Measurements from ENCODE around the gene C2orf78.
"Not testable (repeated sequence)": the region's sequence is repeated elsewhere in the genome, so short reads cannot be mapped to it uniquely, and the experiment has no call there.

The C2orf78 gene

DNA sequence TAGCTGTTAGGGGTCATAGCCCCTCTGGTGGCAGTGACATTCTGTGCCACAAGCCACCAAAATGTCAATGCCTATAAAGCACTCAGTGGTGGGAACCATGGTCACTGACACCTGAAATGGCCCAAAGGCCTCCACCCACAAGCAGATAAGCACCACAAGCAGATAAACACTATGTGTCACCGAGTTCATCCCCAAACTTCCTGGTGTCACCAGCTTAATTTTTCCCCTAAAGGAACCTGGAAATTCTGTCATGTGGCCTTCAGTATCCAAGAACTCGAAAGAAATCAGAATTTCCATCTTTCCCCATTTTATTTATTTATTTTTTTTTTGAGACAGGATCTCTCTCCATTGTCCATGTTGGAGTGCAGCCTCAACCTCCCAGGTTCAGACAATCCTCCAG, 43.2 kb upstream of the C2orf78 start:
- TF ChIP-seq, protein P1, sequence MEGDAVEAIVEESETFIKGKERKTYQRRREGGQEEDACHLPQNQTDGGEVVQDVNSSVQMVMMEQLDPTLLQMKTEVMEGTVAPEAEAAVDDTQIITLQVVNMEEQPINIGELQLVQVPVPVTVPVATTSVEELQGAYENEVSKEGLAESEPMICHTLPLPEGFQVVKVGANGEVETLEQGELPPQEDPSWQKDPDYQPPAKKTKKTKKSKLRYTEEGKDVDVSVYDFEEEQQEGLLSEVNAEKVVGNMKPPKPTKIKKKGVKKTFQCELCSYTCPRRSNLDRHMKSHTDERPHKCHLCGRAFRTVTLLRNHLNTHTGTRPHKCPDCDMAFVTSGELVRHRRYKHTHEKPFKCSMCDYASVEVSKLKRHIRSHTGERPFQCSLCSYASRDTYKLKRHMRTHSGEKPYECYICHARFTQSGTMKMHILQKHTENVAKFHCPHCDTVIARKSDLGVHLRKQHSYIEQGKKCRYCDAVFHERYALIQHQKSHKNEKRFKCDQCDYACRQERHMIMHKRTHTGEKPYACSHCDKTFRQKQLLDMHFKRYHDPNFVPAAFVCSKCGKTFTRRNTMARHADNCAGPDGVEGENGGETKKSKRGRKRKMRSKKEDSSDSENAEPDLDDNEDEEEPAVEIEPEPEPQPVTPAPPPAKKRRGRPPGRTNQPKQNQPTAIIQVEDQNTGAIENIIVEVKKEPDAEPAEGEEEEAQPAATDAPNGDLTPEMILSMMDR (IDR thresholded peaks at IDR 0.05) = no peak
- Histone ChIP-seq H3K79me2 (no peaks in the 10 kb centered on the region), H3K4me1 (no peaks in the 10 kb centered on the region), H3K4me2 (ENCODE audit: low read length) (no peak overlapping the region), H3K36me3 (ENCODE audit: control insufficient read depth, insufficient read depth, low read length) (no peaks in the 10 kb centered on the region), H3K9me3 (ENCODE audit: control insufficient read depth, low read length) (no peaks in the 10 kb centered on the region), H3K27ac (no peak overlapping the region), H3K27me3 (ENCODE audit: control insufficient read depth, insufficient read depth, low read length) (no peaks in the 10 kb centered on the region), H3K9ac (no peak overlapping the region), H2AFZ (no peak overlapping the region), H3K4me3 (ENCODE audit: low read depth, low read length) (no peak overlapping the region)

DNA sequence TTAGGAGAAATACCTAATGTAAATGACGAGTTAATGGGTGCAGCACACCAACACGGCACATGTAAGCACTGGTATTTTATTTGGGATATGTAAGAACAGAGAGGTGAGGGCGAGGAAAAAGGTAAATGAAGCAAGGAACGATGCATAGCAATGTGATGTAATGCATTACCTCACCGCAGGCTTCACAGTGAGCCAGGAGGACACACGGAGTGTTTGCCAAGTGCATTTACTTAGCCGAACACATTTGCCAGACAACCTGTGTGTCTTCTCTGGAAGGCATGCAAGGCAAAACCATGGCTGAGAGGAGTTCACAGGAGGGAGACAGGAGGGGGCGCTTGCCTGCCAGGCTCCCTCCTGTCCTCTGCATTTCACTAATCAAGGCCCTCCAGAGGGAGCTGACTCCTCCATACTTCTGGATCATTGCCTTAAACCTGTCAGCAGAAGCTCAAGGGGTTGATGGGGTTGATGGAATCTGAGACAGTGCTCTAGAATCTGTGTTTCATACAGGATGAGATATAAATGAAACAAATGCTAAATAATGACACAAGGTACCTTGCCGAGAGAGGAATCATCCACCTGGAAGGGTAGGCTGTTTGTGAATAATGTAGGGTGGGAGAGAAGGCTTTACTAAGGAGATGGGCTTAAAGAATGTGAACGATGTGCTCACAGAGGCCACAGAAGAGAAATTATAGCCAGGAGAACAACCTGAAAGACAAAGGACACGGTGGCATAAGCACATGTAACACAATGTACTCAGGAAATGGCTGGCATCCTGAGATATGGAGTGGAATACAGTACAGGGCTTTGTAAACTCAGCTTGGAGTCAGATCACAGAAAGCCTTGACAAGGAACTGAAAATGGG, 37.7 kb upstream of the C2orf78 start:
- TF ChIP-seq, protein P1 (IDR thresholded peaks at IDR 0.05) = no peak
- Histone ChIP-seq H3K27ac (no peak overlapping the region), H3K36me3 (ENCODE audit: control insufficient read depth, insufficient read depth, low read length) (no peaks in the 10 kb centered on the region)

DNA sequence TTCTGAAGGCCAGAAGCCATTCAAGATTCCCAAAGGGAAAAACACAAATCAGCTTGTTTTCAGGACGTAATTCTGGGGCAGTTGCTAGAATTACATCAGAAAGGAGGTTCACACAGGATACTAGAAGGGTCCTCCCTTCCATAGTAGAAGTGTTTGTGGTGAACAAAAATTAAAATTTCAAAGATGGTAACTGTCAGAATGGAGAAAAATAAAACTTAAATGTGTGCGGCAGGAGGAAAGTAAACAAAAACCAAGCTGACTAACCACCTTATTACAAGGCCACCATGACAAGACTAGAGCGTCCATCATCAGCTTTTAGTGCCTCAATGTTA, 37.1 kb upstream of the C2orf78 start:
- no peak overlapping the region for H3K27ac ChIP-seq
- no peak overlapping the region for H2AFZ ChIP-seq
- H3K79me2 ChIP-seq = no peaks in the 10 kb centered on the region
- H3K4me1 ChIP-seq = no peaks in the 10 kb centered on the region
- no peak overlapping the region for H3K4me2 ChIP-seq (ENCODE audit: low read length)
- H3K27me3 ChIP-seq (ENCODE audit: control insufficient read depth, insufficient read depth, low read length) = no peaks in the 10 kb centered on the region
- H3K9me3 ChIP-seq (ENCODE audit: control insufficient read depth, low read length) = no peaks in the 10 kb centered on the region
- TF ChIP-seq, protein P1 (IDR thresholded peaks at IDR 0.05) = no peak
- H3K4me3 ChIP-seq (ENCODE audit: low read depth, low read length) = no peak overlapping the region
- no peak overlapping the region for H3K9ac ChIP-seq
- no peaks in the 10 kb centered on the region for H3K36me3 ChIP-seq (ENCODE audit: control insufficient read depth, insufficient read depth, low read length)

More for the DNA sequence above, 37.7 kb upstream of the C2orf78 start:
- Histone ChIP-seq H3K9ac (no peak overlapping the region), H3K4me2 (ENCODE audit: low read length) (no peak overlapping the region), H3K27me3 (ENCODE audit: control insufficient read depth, insufficient read depth, low read length) (no peaks in the 10 kb centered on the region), H3K79me2 (no peaks in the 10 kb centered on the region), H3K4me1 (no peaks in the 10 kb centered on the region), H3K9me3 (ENCODE audit: control insufficient read depth, low read length) (no peaks in the 10 kb centered on the region), H2AFZ (no peak overlapping the region), H3K4me3 (ENCODE audit: low read depth, low read length) (no peak overlapping the region)

DNA sequence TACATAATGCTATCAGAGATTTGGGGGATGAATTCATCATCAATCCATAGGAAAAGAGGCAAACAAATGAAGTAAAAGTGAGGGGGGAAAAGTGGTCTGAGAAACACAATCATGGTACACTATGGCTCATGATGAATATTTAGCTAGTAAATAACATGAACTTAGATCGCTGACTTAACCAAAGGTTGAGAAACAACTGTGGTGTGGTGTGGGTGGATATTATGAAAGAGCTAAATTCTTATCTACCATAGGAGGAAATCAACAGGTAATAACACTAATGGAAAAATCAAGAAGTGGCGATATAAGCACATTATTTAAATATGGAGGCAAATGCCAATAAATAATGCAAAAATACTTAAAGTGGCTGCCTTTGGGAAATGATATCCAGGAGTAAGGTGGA, 34.7 kb upstream of the C2orf78 start:
- Histone ChIP-seq H3K27ac (no peak overlapping the region), H3K4me2 (ENCODE audit: low read length) (no peak overlapping the region), H3K4me1 (no peaks in the 10 kb centered on the region), H3K27me3 (ENCODE audit: control insufficient read depth, insufficient read depth, low read length) (no peaks in the 10 kb centered on the region), H3K36me3 (ENCODE audit: control insufficient read depth, insufficient read depth, low read length) (no peaks in the 10 kb centered on the region), H3K9ac (no peak overlapping the region), H3K9me3 (ENCODE audit: control insufficient read depth, low read length) (no peaks in the 10 kb centered on the region), H2AFZ (no peak overlapping the region), H3K79me2 (no peaks in the 10 kb centered on the region), H3K4me3 (ENCODE audit: low read depth, low read length) (no peak overlapping the region)
- TF ChIP-seq, protein P1 (IDR thresholded peaks at IDR 0.05) = no peak

DNA sequence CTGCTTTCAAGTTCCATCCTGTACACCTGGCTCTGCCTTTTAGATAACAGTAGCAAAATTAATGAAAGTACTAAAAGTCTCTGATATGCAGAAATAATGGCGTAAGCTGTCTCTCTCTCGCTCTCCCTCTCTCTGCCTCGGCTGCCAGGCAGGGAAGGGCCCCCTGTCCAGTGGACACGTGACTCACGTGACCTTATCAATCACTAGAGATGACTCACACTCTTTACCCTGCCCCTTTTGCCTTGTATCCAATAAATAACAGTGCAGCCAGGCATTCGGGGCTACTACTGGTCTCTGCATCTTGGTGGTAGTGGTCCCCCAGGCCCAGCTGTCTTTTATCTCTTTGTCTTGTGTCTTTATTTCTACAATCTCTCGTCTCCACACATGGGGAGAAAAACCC, 29.7 kb upstream of the C2orf78 start:
- H3K4me3 ChIP-seq (ENCODE audit: low read depth, low read length); H3K4me1 ChIP-seq; H3K27me3 ChIP-seq (ENCODE audit: control insufficient read depth, insufficient read depth, low read length); H3K4me2 ChIP-seq (ENCODE audit: low read length); H3K9ac ChIP-seq; H2AFZ ChIP-seq; H3K27ac ChIP-seq; H3K36me3 ChIP-seq (ENCODE audit: control insufficient read depth, insufficient read depth, low read length); H3K9me3 ChIP-seq (ENCODE audit: control insufficient read depth, low read length); H3K79me2 ChIP-seq: not testable (repeated sequence)
